BJ (cell line): ENCODE data around the gene PIGK. TPM values are rescaled to one million over a fixed set of nuclear protein-coding genes. Genes with fewer than 3 reads are reported as not detected.

Experiments
- CTCF ChIA-PET: fragments of 350-600 bp; formaldehyde crosslinking; extraction: SDS; loops from one replicate; lab custom pipeline; 2021; ENCODE audit warnings: antibody characterized with exemption, inconsistent platforms; lab: Yijun Ruan, JAX
- POLR2A ChIA-PET: fragments of 300-600 bp; sonication (Branson Sonifier 250); formaldehyde crosslinking; extraction: SDS; loops from one replicate; lab custom pipeline; 2021; ENCODE audit warnings: antibody characterized with exemption; lab: Charles Lee
- DNase-seq: peaks from one replicate; pipeline ENCODE4 v3.0.0-alpha.2; 2011; ENCODE audit warnings: low read depth
- H3K27me3 ChIP-seq: 2 replicates; pipeline ENCODE4 v1.6.0; 2011; ENCODE audit warnings: low read length; ENCODE audit not compliant: control insufficient read depth, insufficient read depth
- H3K36me3 ChIP-seq: 2 replicates; pipeline ENCODE4 v1.5.1; 2011; ENCODE audit warnings: low read length; ENCODE audit not compliant: control insufficient read depth, insufficient read depth
- H3K4me3 ChIP-seq: 2 replicates; pipeline ENCODE4 v1.5.1; 2011; ENCODE audit warnings: low read depth, mild to moderate bottlenecking, control low read depth, low read length
- CTCF ChIP-seq: IDR thresholded peaks from 2 replicates; pipeline ENCODE4 v1.5.1; 2011; ENCODE audit warnings: low read depth, mild to moderate bottlenecking, control low read depth, inconsistent platforms, low read length, moderate library complexity; ENCODE audit not compliant: insufficient read depth
- polyA plus RNA-seq: library from polyadenylated mRNA; depleted of rRNA; stranded (reverse); fragments of >200 nt; gene quantifications from 2 replicates; pipeline ENCODE4 v1.2.3, GENCODE V29; 2011; rRNA removed
- small RNA-seq: library from RNA; depleted of rRNA; stranded (forward); fragments of <200 nt; gene quantifications from one replicate; pipeline ENCODE3, GENCODE V24; 2012; ENCODE audit warnings: low replicate concordance, low read depth; ENCODE audit not compliant: insufficient read length

The PIGK gene
- polyA plus RNA-seq, 1 experiment, result 12.7 TPM

GRCh38 chr1:77039739-77040138 lies 179.5 kb downstream of the PIGK start:
- Histone ChIP-seq H3K27me3 (no peaks in the 10 kb centered on the region), H3K36me3 (no peaks in the 10 kb centered on the region), H3K4me3 (no peak overlapping the region)
- peak; percentile 84 for DNase-seq
- no peak for TF ChIP-seq CTCF
- CTCF ChIA-PET, result no interaction called here
- POLR2A ChIA-PET, result interaction anchor here (0.7 kb wide), 1 partner anchor 1815 kb away, joined by 3 read pairs; no protein-coding TSS in a partner anchor

- Histone ChIP-seq H3K36me3 (no peaks in the 10 kb centered on the region), H3K4me3 (no peak overlapping the region), H3K27me3 (no peaks in the 10 kb centered on the region)
- no peak for TF ChIP-seq CTCF
- CTCF ChIA-PET, result no interaction called here
- POLR2A ChIA-PET, result no interaction called here
- DNase-seq, result no peak
Observed at GRCh38 chr1:77039111-77039510, 180.1 kb downstream of the PIGK start.

Small RNA genes within 50 kb of the gene (small RNA-seq; reads per million reads assigned to genes)
- gene MIR7156, result not detected

Other genes with a start within 250 kb of the PIGK start
- gene AK5, start 62.6 kb upstream of the PIGK start, polyA plus RNA-seq, result 7.8 and 13.2 TPM in 2 replicates